ENCODE results near the gene ICAM4. TPM values are rescaled to one million over a fixed set of nuclear protein-coding genes. Genes with fewer than 3 reads are reported as not detected.
A peak's percentile ranks its signal among the peaks of the same experiment; 100 is the strongest.

The ICAM4 gene
- polyA plus RNA-seq, 1 of the 3 experiments (the other 2 are of a cell fraction), result 0.05 TPM

DNA sequence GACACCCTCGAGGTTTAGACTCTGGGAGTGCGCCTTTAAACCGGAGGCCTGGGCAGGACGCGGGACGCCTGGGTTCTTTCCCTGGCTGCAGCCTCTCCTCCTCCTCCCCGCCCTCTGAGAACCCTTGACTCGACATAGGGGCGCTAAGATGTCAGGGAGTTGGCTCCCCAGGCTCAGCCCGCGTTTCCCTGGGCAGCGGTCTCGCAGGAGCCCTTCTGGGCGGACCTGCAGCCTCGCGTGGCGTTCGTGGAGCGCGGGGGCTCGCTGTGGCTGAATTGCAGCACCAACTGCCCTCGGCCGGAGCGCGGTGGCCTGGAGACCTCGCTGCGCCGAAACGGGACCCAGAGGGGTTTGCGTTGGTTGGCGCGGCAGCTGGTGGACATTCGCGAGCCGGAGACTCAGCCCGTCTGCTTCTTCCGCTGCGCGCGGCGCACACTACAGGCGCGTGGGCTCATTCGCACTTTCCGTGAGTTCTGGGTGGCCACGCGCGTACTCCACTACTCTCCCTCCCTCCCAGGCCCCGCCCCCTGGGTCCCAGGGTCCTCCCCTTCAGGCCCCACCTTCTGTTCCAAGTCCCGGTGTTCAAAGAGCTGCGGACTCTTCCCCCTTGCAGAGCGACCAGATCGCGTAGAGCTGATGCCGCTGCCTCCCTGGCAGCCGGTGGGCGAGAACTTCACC is 4.3 kb downstream of the ICAM4 start:
- ChIA-PET CTCF (interaction anchor here (0.6 to 7.4 kb wide), 13 partner anchors 11 to 152 kb away, joined by 3 to 65 read pairs (median 4); partner anchors contain the start of genes CDC37 and ICAM1), POLR2A (interaction anchor here (0.6 to 1.1 kb wide), 2 partner anchors 8 to 19 kb away, joined by 3 read pairs; no protein-coding TSS in a partner anchor)
- Histone ChIP-seq H3K36me3 (replicated peaks in 1 of 2; ENCODE audit: control insufficient read depth in 1 of 2, insufficient read depth in 2 of 2, low read length in 1 of 2) (no peaks in the 10 kb centered on the region), H3K27me3 (ENCODE audit: insufficient read depth) (no peaks in the 10 kb centered on the region; the same call in 1 of the 2 replicates), H3K4me2 (peak overlapping the region; percentile 98), H3K4me1 (ENCODE audit: control insufficient read depth in 1 of 2, insufficient read depth in 2 of 2, low read depth in 1 of 2, low read length in 1 of 2) (peaks cover 0 to 39% of the 10 kb centered on the region in 2 experiments; a peak in 1 of 4 replicates), H3K9me2 (no peaks in the 10 kb centered on the region), H4K20me1 (ENCODE audit: insufficient read depth) (no peaks in the 10 kb centered on the region), H3K79me2 (ENCODE audit: insufficient read depth) (no peaks in the 10 kb centered on the region), H2AFZ (ENCODE audit: low read depth) (peak overlapping the region; percentile 61), H3K9ac (peak overlapping the region; percentile 39; the same call in 1 of the 2 replicates), H3K9me3 (no peaks in the 10 kb centered on the region), H3F3A (replicated peaks; ENCODE audit: insufficient read depth) (peaks cover 6% of the 10 kb centered on the region), H3K27ac (ENCODE audit: low read depth in 2 of 2, low read length in 1 of 2) (no peak overlapping the region), H3K4me3 (ENCODE audit: low read depth in 2 of 2, low read length in 1 of 2) (peak overlapping the region; percentile 45 to 77)
- TF ChIP-seq RAD21 (IDR thresholded peaks at IDR 0.05; ENCODE audit: low read length), result no peak
- peak; percentile 36; the same call in 1 of the 2 replicates for TF ChIP-seq SIN3A (IDR thresholded peaks at IDR 0.05; ENCODE audit: borderline replicate concordance, low read depth, low read length)
- 3% methylated on average over 19 of the region's 57 CpGs for WGBS (ENCODE audit: low lambda C conversion rate)
- DNase-seq, result peak; percentile 70

DNA sequence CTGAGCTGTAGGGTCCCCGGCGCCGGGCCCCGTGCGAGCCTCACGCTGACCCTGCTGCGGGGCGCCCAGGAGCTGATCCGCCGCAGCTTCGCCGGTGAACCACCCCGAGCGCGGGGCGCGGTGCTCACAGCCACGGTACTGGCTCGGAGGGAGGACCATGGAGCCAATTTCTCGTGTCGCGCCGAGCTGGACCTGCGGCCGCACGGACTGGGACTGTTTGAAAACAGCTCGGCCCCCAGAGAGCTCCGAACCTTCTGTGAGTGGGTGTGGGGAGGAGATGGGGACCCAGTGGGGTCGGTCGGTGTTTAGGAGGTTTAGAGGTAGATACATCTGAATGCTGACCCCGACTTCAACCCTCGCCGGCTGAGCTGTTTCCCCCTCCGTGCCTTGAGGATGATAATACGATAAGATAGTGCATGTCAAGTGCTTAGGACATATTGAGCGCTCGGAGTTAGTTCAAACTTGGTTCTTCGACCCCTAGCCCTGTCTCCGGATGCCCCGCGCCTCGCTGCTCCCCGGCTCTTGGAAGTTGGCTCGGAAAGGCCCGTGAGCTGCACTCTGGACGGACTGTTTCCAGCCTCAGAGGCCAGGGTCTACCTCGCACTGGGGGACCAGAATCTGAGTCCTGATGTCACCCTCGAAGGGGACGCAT is 4.9 kb downstream of the ICAM4 start:
- no peaks in the 10 kb centered on the region for H3K36me3 ChIP-seq (replicated peaks in 1 of 2; ENCODE audit: control insufficient read depth in 1 of 2, insufficient read depth in 2 of 2, low read length in 1 of 2)
- ChIA-PET CTCF (interaction anchor here (0.6 to 2.9 kb wide), 11 partner anchors 12 to 153 kb away, joined by 3 to 21 read pairs (median 4); partner anchors contain the start of genes CDC37 and ICAM1), POLR2A (interaction anchor here (0.6 to 1.1 kb wide), 3 partner anchors 8 to 67 kb away, joined by 3 to 6 read pairs (median 3); no protein-coding TSS in a partner anchor)
- H3K9ac ChIP-seq, result peak overlapping the region; percentile 39; the same call in 1 of the 2 replicates
- H3K4me2 ChIP-seq, result peak overlapping the region; percentile 98
- H3K9me3 ChIP-seq, result no peaks in the 10 kb centered on the region
- peak overlapping the region; percentile 61 for H2AFZ ChIP-seq (ENCODE audit: low read depth)
- no peaks in the 10 kb centered on the region; the same call in 1 of the 2 replicates for H3K27me3 ChIP-seq (ENCODE audit: insufficient read depth)
- H3K4me3 ChIP-seq (ENCODE audit: low read depth in 2 of 2, low read length in 1 of 2), result peak overlapping the region; percentile 45 to 77
- no peaks in the 10 kb centered on the region for H3K9me2 ChIP-seq
- TF ChIP-seq, protein P1, sequence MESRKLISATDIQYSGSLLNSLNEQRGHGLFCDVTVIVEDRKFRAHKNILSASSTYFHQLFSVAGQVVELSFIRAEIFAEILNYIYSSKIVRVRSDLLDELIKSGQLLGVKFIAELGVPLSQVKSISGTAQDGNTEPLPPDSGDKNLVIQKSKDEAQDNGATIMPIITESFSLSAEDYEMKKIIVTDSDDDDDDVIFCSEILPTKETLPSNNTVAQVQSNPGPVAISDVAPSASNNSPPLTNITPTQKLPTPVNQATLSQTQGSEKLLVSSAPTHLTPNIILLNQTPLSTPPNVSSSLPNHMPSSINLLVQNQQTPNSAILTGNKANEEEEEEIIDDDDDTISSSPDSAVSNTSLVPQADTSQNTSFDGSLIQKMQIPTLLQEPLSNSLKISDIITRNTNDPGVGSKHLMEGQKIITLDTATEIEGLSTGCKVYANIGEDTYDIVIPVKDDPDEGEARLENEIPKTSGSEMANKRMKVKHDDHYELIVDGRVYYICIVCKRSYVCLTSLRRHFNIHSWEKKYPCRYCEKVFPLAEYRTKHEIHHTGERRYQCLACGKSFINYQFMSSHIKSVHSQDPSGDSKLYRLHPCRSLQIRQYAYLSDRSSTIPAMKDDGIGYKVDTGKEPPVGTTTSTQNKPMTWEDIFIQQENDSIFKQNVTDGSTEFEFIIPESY (IDR thresholded peaks at IDR 0.05; ENCODE audit: borderline replicate concordance, low read depth), result no peak
- TF ChIP-seq MAX (IDR thresholded peaks at IDR 0.05; ENCODE audit: low read depth), result peak; percentile 1; the same call in 1 of the 2 replicates
- TF ChIP-seq SIN3A (IDR thresholded peaks at IDR 0.05; ENCODE audit: borderline replicate concordance, low read depth, low read length), result no peak
- no peak for TF ChIP-seq YY1 (IDR thresholded peaks at IDR 0.05; ENCODE audit: low read depth)
- no peak for TF ChIP-seq RFX5 (IDR thresholded peaks at IDR 0.05; ENCODE audit: low read length)
- no peak for TF ChIP-seq CHD2 (IDR thresholded peaks at IDR 0.05; ENCODE audit: low read length, partially characterized antibody)
- TF ChIP-seq ELF1 (IDR thresholded peaks at IDR 0.05), result no peak
- H3F3A ChIP-seq (replicated peaks; ENCODE audit: insufficient read depth), result peaks cover 3% of the 10 kb centered on the region
- H3K4me1 ChIP-seq (ENCODE audit: control insufficient read depth in 1 of 2, insufficient read depth in 2 of 2, low read depth in 1 of 2, low read length in 1 of 2), result peaks cover 0 to 39% of the 10 kb centered on the region in 2 experiments; a peak in 1 of 4 replicates
- no peak for DNase-seq
- H3K27ac ChIP-seq (ENCODE audit: low read depth in 2 of 2, low read length in 1 of 2), result no peak overlapping the region
- no peaks in the 10 kb centered on the region for H3K79me2 ChIP-seq (ENCODE audit: insufficient read depth)
- no peaks in the 10 kb centered on the region for H4K20me1 ChIP-seq (ENCODE audit: insufficient read depth)
- WGBS (ENCODE audit: low lambda C conversion rate), result 2% methylated on average over 33 of the region's 49 CpGs
